GM18907 (cell line): ENCODE data around the gene GALNT9.
A peak's percentile ranks its signal among the peaks of the same experiment; 100 is the strongest.
"Not testable (repeated sequence)": the region's sequence is repeated elsewhere in the genome, so short reads cannot be mapped to it uniquely, and the experiment has no call there.

Experiments used
- ATAC-seq: cut with Tn5 transposase; IDR thresholded peaks from one replicate; pipeline ENCODE4 v1.9.1; 2021; ENCODE audit warnings: mild to moderate bottlenecking, moderate library complexity; ENCODE audit not compliant: unreplicated experiment

Gene GALNT9

GRCh38 chr12:132204063-132204792 is 125.2 kb downstream of the GALNT9 start:
- ATAC-seq = no peak

DNA sequence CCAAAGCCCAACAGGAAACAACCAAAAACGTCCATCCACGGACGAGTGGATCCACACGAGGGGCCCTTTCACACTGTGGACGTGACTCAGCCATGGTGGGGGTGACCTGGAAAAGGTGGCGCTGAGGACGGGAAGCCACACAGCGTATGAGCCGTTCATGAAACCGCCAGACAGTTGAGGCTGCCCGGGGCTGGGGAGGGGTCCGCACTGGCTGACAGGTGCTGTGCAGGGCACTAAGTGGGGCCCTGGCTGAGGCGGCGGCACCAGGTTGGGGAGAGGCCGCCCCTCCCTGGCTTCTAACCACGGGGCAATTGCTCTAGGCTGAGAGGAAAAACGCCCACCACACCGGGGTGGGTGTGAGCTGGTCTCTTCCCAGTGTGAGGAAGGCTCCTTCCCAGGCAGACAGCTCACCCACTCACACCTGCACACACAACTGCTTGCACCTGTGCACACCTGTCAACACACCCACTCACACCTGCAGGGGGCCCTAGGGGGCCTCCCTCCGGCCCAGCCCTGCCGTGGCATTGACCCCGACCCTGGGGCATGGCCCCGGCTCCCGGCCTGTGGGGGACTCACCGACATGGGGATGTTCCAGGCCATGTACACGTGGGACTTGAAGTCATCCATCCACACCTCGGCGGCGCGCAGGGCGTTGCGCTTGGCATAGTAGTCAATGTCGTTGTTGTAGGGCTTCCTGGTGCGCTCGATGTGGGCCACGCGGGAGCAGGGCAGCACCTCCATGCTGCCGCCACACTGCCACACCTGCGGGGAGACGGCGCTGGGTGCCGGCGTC is 126.3 kb downstream of the GALNT9 start:
- no peak for ATAC-seq

- no peak for ATAC-seq
Measured at GRCh38 chr12:132201391-132202120, 127.8 kb downstream of the GALNT9 start.

DNA sequence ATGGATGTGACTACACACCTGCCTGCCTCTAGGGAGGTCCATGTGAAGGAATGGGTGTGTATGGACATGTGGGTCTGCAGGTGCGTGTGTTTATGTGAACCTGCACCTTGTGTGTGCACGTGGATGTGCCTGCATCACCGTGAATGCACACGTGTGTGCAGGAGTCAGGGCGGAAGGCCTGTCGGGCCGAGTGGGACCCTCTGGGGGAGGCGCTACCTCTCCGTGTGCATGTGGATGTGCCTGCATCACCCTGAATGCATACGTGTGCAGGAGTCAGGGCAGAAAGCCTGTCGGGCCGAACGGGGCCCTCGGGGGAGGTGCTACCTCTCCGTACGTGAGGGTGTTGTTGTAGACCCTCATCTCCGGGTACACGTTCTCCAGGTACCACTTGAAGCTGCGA is 128.6 kb downstream of the GALNT9 start:
- ATAC-seq = no peak

DNA sequence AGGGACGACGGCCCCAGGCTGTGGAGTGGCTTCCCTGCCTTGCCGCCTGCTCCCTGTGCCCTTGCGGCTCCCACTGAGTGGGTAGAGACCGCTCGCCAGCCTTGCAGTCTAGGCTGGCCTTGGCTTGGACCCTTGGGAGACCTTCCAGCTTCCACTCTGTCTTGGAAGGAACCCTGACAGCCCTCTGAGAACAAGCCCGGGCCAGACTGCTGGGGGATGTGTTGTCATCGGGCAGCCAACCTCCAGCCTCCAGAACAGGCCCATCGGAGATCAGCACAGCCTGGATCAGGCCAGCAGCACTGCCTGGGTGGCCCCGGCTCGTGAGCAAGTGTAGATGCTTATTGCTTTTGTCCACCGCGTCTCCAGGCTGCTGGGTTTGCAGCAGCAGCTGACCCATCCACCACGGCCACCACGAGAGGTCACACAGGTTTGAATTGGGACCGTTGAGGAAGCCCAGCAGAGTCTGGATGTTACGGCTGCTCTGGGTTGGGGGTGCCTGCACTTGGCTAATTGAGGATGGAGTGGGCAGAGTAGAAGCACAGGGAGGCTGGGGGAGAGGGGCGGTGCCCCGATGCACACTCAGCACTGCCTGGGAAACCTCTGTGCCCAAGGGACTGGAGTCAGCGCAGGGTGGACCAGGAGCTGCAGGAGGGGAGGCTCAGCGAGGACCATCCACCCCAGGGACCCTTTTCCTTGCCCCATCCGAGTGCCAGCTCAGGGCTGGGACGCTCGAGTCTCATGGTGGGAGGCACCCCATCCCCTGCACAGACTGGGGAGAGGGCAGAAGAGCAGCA is 129.7 kb downstream of the GALNT9 start:
- no peak for ATAC-seq

GRCh38 chr12:132199101-132199500 is 130.3 kb downstream of the GALNT9 start:
- no peak for ATAC-seq

DNA sequence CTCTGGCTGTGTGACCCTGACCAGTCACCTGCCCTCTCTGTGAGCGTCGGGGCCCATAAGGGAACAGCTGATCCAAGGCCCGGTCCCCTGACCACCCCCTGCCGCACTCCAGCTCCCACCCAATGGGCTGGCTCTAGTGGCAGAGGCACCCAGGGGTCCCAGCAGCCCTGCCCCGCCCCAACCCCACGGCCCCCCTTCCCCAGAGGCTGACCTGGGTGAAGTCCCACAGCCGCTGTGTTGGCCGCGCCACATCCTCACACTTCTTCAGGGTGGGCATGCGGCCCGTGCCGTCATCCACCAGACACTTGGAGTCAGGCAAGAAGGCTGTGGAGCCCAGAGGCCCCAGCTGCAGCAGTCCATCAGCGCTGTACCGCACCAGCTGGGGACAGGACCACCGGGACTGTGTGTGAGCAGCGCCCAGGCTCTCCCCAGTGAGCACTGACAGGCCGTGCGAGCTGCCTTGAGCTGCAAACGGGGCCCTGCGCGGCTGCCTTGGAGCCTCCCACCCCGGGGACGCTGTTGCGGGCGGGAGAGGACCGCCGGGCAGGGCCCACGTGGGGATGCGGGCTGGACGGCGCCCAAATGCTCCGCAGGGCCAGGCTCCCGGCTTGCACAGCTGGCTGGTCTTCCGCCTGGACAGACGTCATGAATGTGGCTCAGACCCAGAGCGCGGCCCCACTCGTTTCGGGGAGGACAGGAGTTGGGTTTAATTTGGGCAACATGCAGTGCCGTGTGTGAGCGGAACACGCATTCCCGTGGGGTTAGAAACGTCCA is 131.6 kb downstream of the GALNT9 start:
- ATAC-seq = no peak

DNA sequence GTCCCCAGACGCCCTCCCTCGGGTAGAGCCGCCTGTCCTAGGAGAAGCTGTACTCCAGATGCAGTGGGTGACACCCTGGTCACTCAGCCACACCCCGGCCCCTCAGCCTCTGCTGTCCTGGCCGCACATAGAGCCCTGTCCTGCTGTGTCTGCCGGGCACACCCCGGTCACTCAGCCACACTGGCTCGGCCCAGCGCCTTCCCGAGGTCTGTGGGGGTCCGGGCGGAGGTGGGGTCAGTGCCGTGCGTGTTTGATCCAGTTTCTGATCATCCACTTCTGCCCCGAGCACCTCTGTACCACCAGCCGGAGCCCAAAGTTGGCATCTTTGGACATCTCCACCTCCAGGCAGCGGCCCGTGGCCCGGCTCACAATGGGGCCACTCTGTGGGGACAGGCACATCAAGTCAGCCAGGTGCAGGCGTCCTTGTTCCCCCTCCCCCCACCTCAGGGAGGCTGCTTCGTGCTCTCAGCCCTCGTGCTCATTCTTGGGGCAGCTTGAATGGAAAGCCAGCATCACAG is 132.5 kb downstream of the GALNT9 start:
- no peak for ATAC-seq

GRCh38 chr12:132196038-132196872 is 133.1 kb downstream of the GALNT9 start:
- ATAC-seq = no peak

DNA sequence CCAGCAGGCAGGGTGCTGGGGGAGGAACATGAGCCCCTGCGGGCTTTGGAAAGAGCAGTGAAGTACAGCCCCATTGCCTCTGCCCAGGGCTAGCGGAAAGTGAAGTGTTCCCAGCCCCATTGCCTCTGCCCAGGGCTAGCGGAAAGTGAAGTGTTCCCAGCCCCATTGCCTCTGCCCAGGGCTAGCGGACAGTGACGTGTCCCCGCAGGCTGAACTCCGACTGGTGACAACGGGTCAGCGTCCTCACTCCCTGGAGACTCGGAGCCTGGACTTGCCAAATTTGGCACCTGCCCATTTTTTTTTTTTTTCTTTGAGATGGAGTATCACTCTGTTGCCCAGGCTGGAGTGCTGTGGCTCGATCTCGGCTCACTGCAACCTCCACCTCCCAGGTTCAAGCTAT is 134.1 kb downstream of the GALNT9 start:
- ATAC-seq = not testable (repeated sequence)

GRCh38 chr12:132194556-132194955 is 134.8 kb downstream of the GALNT9 start:
- no peak for ATAC-seq

- ATAC-seq = no peak
Measured at GRCh38 chr12:132194056-132194455, 135.3 kb downstream of the GALNT9 start.

DNA sequence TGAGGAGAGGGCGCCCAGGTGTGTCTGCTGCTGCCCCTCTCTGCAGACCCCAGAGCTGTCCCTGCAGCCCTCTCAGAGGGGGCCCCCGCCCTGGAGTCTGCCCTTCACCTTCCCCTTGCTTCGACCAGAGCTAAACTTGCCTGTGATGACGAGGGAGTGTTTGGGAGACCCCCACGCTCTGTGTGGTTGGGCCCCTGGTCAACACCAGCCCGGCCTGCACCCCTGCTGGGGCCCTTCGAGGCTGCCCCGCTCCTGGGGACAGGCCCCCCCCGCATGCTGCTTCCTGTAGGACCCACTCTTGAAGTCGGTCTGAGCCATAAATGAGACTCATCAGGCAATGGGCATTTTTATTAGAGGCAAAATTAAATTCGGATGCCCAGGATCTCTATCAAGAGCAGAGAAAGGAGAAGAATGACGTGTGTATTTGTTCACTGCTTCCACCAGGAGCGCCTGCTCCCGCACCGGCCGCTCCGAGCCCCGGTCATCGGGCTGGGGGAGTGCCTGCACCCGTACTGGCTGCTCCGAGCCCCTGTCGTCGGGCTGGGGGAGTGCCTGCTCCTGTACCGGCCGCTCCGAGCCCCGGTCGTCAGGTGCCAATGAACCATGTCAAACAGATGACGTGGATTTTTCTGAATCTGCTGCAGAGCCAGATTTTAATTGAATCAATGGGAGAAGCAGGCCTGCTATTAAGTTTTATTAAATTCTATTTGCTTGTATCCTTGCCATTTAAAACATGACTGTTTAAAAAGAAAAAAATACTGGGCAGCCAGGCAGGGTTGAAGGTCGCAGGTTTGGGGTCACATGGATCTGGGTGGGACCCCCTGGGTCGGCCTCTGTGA is 137.5 kb downstream of the GALNT9 start:
- no peak for ATAC-seq

GRCh38 chr12:132190834-132191500 is 138.4 kb downstream of the GALNT9 start:
- ATAC-seq = no peak

DNA sequence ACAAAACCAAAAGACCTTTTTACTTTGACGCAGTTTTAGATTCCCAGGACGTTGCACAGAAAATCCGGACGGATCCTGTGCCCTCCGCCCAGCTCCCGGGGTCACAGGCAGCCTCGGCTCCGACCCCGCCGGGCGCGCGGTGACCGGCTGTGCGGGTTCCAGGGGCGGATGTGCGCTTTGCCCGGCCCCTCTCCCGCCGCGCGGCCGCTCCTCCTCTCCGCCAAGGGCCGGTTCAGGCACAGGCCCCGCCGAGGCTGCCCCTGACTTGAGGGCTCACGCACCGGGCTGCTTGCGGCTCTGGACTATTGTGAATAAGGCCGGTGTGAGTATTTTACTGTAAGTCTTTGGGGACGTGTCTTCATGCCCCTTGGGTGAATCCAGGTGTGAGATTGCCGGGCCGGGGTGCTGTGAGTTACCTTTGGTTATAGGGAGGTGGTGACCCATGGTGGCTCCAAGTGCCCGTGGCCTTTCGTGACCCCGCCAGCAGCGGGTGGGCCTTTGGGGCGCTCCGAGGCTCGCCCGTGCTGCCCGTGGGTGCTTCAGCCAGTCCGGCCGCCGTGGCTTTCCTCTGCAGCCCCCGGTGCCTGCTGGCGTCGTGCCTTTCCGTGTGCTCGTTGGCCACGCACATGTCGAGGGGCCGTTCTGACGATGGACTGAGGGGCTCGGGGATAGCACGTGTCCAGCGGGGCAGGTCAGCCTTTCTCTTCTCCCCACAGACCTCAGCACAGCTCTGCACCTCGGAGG is 139.2 kb downstream of the GALNT9 start:
- peak; percentile 32 for ATAC-seq

- ATAC-seq = peak; percentile 91
Measured at GRCh38 chr12:132189378-132190011, 139.9 kb downstream of the GALNT9 start.
